GM21447 (cell line): ENCODE data around the gene EHF.

Experiments
- ATAC-seq: cut with Tn5 transposase; IDR thresholded peaks from one replicate; pipeline ENCODE4 v1.9.1; 2021; ENCODE audit not compliant: unreplicated experiment

The EHF gene

GRCh38 chr11:34623463-34623862 lies 2.6 kb downstream of the EHF start:
- no peak for ATAC-seq

GRCh38 chr11:34624069-34624468 lies 3.2 kb downstream of the EHF start:
- peak; percentile 78 for ATAC-seq

- no peak for ATAC-seq
Measured at GRCh38 chr11:34625576-34625975, 4.7 kb downstream of the EHF start.

GRCh38 chr11:34626393-34626792 lies 5.5 kb downstream of the EHF start:
- no peak for ATAC-seq

- ATAC-seq, result no peak
Measured at GRCh38 chr11:34627197-34627596, 6.3 kb downstream of the EHF start.

- no peak for ATAC-seq
Measured at GRCh38 chr11:34629711-34630110, 8.8 kb downstream of the EHF start.

- ATAC-seq, result no peak
Measured at GRCh38 chr11:34630544-34630943, 9.7 kb downstream of the EHF start.

GRCh38 chr11:34631297-34631696 lies 10.4 kb downstream of the EHF start:
- no peak for ATAC-seq

GRCh38 chr11:34631737-34632104 lies 10.8 kb downstream of the EHF start:
- ATAC-seq, result no peak

GRCh38 chr11:34632105-34632791 lies 11.4 kb downstream of the EHF start:
- ATAC-seq, result no peak

GRCh38 chr11:34633640-34633989 lies 12.7 kb downstream of the EHF start:
- ATAC-seq, result peak; percentile 18

- peak; percentile 96 for ATAC-seq
Measured at GRCh38 chr11:34633990-34634693, 13.2 kb downstream of the EHF start.

- ATAC-seq, result no peak
Measured at GRCh38 chr11:34634694-34635062, 13.8 kb downstream of the EHF start.

- ATAC-seq, result no peak
Measured at GRCh38 chr11:34636127-34636526, 15.2 kb downstream of the EHF start.

- no peak for ATAC-seq
Measured at GRCh38 chr11:34637303-34637702, 16.4 kb downstream of the EHF start.

GRCh38 chr11:34638897-34639296 lies 18.0 kb downstream of the EHF start:
- ATAC-seq, result no peak

GRCh38 chr11:34639545-34639944 lies 18.7 kb downstream of the EHF start:
- ATAC-seq, result no peak

GRCh38 chr11:34640050-34640923 lies 19.4 kb downstream of the EHF start:
- peak; percentile 87 for ATAC-seq

- no peak for ATAC-seq
Measured at GRCh38 chr11:34640924-34641275, 20.0 kb downstream of the EHF start.

GRCh38 chr11:34641456-34641855 lies 20.6 kb downstream of the EHF start:
- ATAC-seq, result no peak

- no peak for ATAC-seq
Measured at GRCh38 chr11:34642001-34642554, 21.2 kb downstream of the EHF start.

- no peak for ATAC-seq
Measured at GRCh38 chr11:34642873-34643272, 22.0 kb downstream of the EHF start.
